Stimulated activated CD8-positive, alpha-beta memory T cell treated with anti-CD3 and anti-CD28 coated beads, Interleukin-12 subunit alpha, Interleukin-12 subunit beta, amount 100 ng/mL, for 24 hours (primary cell): ENCODE results near the gene RETN.

Experiments used
- DNase-seq: peaks from one replicate; pipeline ENCODE4 v3.0.0-alpha.2; 2020; ENCODE audit errors: extremely low read depth

The RETN gene

DNA sequence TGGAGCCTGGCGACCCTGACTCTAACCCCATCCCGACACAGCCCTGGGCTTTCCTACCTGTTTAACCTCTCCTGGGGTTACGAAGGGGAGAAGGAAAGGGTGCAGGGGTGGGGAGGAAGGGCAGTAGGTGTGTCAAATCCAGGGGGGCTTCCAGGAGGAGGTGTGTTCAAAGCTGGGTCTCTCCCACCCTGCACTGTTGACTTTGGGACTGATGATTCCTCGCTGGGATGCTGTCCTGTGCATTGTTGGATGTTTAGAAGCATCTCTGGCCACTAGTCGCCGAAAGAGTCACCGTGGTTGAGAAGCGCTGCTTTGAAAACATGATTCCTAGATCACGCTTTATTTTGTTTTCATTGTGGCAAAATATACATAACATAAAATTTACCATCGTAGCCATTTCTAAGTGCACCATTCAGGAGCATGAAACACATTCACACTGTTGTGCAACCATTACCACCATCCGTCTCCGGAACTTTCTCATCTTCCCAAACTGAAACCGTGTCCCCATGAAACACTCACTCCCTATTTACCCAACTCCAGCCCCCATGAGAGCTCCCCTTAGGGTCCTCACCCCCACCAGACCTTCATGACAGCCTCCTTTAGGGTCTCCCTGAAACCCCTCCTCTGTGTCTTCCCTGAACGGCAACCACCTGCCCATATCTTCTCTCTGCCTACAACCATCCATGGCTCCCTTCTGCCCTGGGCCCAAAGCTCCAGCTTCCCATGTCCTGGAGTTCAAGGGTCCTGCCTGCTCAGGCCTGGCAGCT, 37.5 kb downstream of the RETN start:
- DNase-seq = no peak

DNA sequence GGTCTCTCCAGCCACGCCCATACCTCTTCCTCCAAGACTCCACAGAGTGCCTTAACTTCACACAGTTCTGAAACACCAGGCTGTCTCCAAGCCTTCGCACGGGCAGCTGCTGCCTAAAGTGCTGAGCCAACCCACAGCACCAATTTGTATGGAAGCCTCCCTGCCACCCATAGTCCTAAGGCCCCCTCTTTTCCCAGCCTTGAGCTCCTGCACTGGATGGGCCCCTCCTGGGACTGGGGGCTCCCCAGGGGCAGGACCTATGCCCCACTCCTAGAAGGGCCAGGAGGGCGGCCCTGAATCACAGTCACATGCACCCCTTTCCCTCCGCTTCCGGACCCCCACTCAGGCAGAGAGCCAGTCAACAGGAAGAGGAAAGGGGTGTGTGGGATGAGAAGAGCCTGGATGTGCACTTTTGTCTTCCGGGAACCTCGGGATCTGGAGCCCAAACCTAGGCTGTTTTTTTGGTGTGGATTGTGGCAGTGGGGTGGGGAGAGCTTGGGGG, 38.2 kb downstream of the RETN start:
- no peak for DNase-seq

DNA sequence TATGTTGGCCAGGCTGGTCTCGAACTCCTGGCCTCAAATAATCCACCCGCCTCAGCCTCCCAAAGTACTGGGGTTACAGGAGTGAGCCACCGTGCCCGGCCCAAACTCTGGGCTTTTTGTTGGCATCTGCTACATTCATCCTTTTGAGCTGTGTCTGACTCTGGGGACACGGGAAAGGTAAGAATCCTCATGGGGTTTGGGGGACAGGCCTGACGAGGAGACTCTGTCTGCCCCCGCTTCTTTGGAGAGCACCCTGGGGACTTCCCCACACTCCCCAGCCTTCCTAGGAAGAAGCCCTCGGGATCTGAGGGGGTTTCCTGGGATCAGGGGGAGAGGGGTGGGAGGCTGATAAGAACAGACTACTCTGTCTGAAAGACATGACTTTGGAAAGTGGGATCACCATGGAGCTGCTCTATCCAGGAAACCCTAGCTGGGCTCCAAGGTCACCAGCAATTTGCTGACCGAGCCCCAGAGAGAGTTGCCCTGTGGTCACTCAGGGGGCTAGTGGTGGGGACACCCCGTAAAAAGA, 41.1 kb downstream of the RETN start:
- no peak for DNase-seq

DNA sequence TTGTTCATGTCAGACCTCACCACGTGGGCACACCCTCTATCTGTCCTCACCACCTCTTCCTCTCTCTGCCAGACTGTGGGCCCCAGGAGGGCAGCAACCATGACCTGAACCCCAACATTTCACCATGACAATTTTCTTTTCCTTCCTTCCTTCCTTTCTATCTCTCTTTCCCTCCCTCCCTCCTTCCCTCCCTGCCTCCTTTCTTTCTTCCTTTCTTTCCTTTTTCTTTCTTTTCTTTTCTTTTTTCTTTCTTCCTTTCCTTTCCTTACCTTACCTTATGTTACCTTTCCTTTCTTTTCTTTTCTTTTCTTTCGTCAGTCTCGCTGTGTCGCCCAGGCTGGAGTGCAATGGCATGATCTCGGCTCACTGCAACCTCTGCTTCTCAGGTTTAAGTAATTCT, 41.8 kb downstream of the RETN start:
- no peak for DNase-seq

DNA sequence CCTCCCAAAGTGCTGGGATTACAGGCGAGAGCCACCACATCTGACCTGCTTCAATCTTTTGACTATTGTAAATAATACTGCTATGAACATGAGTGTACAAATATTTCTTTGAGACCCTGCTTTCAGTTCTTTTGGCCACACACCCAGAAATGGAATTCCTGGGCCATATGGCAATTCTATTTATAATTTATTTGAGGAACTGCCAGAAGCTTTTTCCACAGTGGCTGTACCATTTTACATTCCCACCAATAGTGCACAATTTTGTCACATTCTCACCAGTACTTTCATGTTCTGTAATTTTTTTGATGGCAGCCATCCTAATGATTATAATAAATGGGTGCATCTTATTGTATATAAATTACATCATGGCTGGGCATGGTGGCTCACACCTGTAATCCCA, 46.8 kb downstream of the RETN start:
- DNase-seq = no peak

DNA sequence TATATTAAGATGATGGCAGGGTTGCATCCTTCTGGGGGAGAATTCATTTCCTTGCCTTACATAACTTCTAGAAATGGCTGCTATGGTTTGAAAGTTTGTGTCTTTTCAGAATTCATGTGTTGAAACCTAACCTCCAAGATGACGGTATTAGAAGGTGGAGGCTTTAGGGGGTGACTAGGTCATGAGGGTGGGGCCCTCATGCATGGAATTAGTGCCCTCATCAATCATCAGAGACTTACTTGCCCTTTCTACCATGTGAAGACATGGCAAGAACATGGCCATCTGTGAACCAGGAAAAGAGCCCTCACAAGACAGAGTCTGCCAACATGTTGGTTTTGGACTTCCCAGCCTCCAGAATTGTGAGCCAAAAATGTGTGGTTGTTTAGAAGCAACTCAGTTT, 47.9 kb downstream of the RETN start:
- no peak for DNase-seq

DNA sequence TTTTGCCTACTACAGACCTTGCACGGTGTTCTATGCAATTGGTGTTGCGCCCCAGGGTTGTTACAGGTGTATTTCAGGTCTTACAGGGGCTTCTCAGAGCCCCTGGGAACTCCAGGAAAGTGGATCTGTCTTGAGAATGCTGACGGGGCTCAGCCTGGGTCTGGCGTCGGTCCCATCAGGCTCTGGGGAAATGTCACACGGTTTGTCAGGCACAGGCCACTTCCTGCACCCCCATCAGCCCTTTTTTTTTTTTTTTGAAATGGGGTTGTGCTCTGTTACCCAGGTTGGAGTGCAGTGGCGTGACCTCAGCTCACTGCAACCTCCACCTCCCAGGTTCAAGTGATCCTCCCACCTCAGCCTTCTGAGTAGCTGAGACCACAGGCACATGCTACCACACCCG, 49.8 kb downstream of the RETN start:
- no peak for DNase-seq
